Gastroesophageal sphincter (tissue), 4 donors: ENCODE data around the gene GP1BB. TPM values are rescaled to one million over a fixed set of nuclear protein-coding genes. Genes with fewer than 3 reads are reported as not detected.

ENCODE experiments used
- ATAC-seq: fragments of 150-250 bp; one replicate; pipeline ENCODE4 v1.9.1; 2016; ENCODE audit warnings: mild to moderate bottlenecking, moderate library complexity
- H3K27ac ChIP-seq, 4 donors: fragments of 200-600 bp; sonication (generic) in 3 of 4; 1 replicate in 3 of 4; 2 replicates in 1 of 4; pipeline ENCODE4 v1.5.1; 2016 to 2019
- H3K27me3 ChIP-seq: fragments of 200-600 bp; sonication (generic); one replicate; pipeline ENCODE4 v1.5.1; 2019
- H3K36me3 ChIP-seq, 2 donors: fragments of 200-600 bp; sonication (generic); one replicate each; pipeline ENCODE4 v1.5.1; 2019; ENCODE audit warnings: control low read depth in 1 of 2
- H3K4me1 ChIP-seq, 3 donors: fragments of 200-600 bp; sonication (generic); 1 replicate in 2 of 3; 2 replicates in 1 of 3; pipeline ENCODE4 v1.5.1; 2016 to 2019; ENCODE audit warnings: control low read depth in 2 of 3
- H3K4me3 ChIP-seq, 2 donors: fragments of 200-600 bp; sonication (generic); one replicate each; pipeline ENCODE4 v1.5.1; 2019; ENCODE audit warnings: mild to moderate bottlenecking in 1 of 2, moderate library complexity in 1 of 2
- H3K9me3 ChIP-seq, 3 donors: fragments of 200-600 bp; sonication (generic); one replicate each; pipeline ENCODE4 v1.5.1; 2017 to 2019; ENCODE audit warnings: control low read depth in 2 of 3
- CTCF ChIP-seq, 4 experiments: fragments of 200-600 bp in 2 of 4; fragments of 450-650 bp in 2 of 4; sonication (generic) in 1 of 4; IDR thresholded peaks; one replicate each; pipeline ENCODE4 v1.5.1; 2017 to 2019; ENCODE audit warnings: antibody characterized with exemption in 4 of 4, mild to moderate bottlenecking in 2 of 4, moderate library complexity in 2 of 4
- EP300 ChIP-seq: sonication (generic); formaldehyde crosslinking; IDR thresholded peaks from one replicate; pipeline ENCODE4 v1.6.1; 2017; ENCODE audit warnings: antibody characterized with exemption, mild to moderate bottlenecking
- POLR2A ChIP-seq, 2 donors: fragments of 450-650 bp; IDR thresholded peaks; one replicate each; pipeline ENCODE4 v1.6.1; 2017; ENCODE audit warnings: antibody characterized with exemption in 2 of 2, mild to moderate bottlenecking in 2 of 2, moderate library complexity in 1 of 2
- POLR2AphosphoS5 ChIP-seq: sonication (generic); formaldehyde crosslinking; IDR thresholded peaks from one replicate; pipeline ENCODE4 v1.6.1; 2017; ENCODE audit warnings: antibody characterized with exemption
- WGBS, 2 donors: methylation state at CpG; one replicate each; pipeline ENCODE4 v1.1.5; 2018; ENCODE audit warnings: low coverage in 1 of 2; 5-methylcytosine and 5-hydroxymethylcytosine counted together
- total RNA-seq, 4 donors: library from RNA; depleted of rRNA; stranded (reverse); fragments of >200 nt; gene quantifications; one replicate each; pipeline ENCODE4 v1.1.0, GENCODE V29; 2016

The GP1BB gene
- total RNA-seq, 4 donors from 2014 or later, result 2.0 to 12.5 (median 5.6) TPM

- Histone ChIP-seq H3K27me3 (peaks cover 22% of the 10 kb centered on the region), H3K4me3 (no peak overlapping the region), H3K4me1 (no peaks in the 10 kb centered on the region), H3K36me3 (no peaks in the 10 kb centered on the region), H3K9me3 (no peaks in the 10 kb centered on the region), H3K27ac (no peak overlapping the region)
- WGBS, 2 donors, result 87 to 90% methylated on average over 3 to 4 of the region's 6 CpGs
- TF ChIP-seq EP300 (no peak), POLR2A (IDR thresholded peaks at IDR 0.05) (no peak), POLR2AphosphoS5 (no peak), CTCF (IDR thresholded peaks at IDR 0.05) (no peak)
- no peak for ATAC-seq
Measured at GRCh38 chr22:19700790-19701419, 22.4 kb upstream of the GP1BB start.

- WGBS, 2 donors, result 85 to 90% methylated on average over 9 to 10 of the region's 10 CpGs
- no peak overlapping the region for H3K4me3 ChIP-seq
- H3K36me3 ChIP-seq, result no peaks in the 10 kb centered on the region
- no peak overlapping the region for H3K27ac ChIP-seq
- H3K9me3 ChIP-seq, result no peaks in the 10 kb centered on the region
- H3K4me1 ChIP-seq, result no peaks in the 10 kb centered on the region
- no peak for TF ChIP-seq EP300
- TF ChIP-seq POLR2AphosphoS5, result no peak
- no peak for TF ChIP-seq POLR2A (IDR thresholded peaks at IDR 0.05)
- no peak for TF ChIP-seq CTCF (IDR thresholded peaks at IDR 0.05)
- H3K27me3 ChIP-seq, result peaks cover 18% of the 10 kb centered on the region
- ATAC-seq, result no peak
Measured at GRCh38 chr22:19701420-19702145, 21.8 kb upstream of the GP1BB start.

GRCh38 chr22:19703869-19704268 is 19.5 kb upstream of the GP1BB start:
- WGBS, 2 donors, result no CpG with 5 or more reads among the region's 9 CpGs
- no peak for ATAC-seq
- TF ChIP-seq POLR2A (IDR thresholded peaks at IDR 0.05) (no peak), CTCF (IDR thresholded peaks at IDR 0.05) (no peak), EP300 (no peak), POLR2AphosphoS5 (no peak)

GRCh38 chr22:19704355-19705015 is 18.9 kb upstream of the GP1BB start:
- WGBS, 2 donors, result 53% methylated on average over 3 to 6 of the region's 15 CpGs
- ATAC-seq, result no peak
- Histone ChIP-seq H3K4me3 (no peak overlapping the region), H3K36me3 (no peaks in the 10 kb centered on the region), H3K9me3 (no peaks in the 10 kb centered on the region), H3K27ac (no peak overlapping the region), H3K4me1 (no peaks in the 10 kb centered on the region), H3K27me3 (peaks cover 30% of the 10 kb centered on the region)
- no peak for TF ChIP-seq CTCF (IDR thresholded peaks at IDR 0.05)
- TF ChIP-seq POLR2A (IDR thresholded peaks at IDR 0.05), result no peak
- TF ChIP-seq EP300, result no peak

More at GRCh38 chr22:19703869-19704268, 19.5 kb upstream of the GP1BB start:
- Histone ChIP-seq H3K9me3 (no peaks in the 10 kb centered on the region), H3K36me3 (no peaks in the 10 kb centered on the region), H3K4me3 (no peak overlapping the region), H3K4me1 (no peaks in the 10 kb centered on the region), H3K27me3 (peaks cover 27% of the 10 kb centered on the region), H3K27ac (no peak overlapping the region)
